ENCODE results near the gene DPP7.

Gene DPP7

GRCh38 chr9:137079401-137079787 is 35.1 kb downstream of the DPP7 start:
- H3K9me3 ChIP-seq (ENCODE audit: insufficient read depth, low read length), result no peaks in the 10 kb centered on the region
- TF ChIP-seq YY1 (IDR thresholded peaks at IDR 0.05; ENCODE audit: insufficient read depth, insufficient read length) (no peak), SUZ12 (IDR thresholded peaks at IDR 0.05; ENCODE audit: extremely low read depth, insufficient read depth, insufficient read length) (no peak), ZNF274 (IDR thresholded peaks at IDR 0.05; ENCODE audit: low read depth, low read length) (no peak)
- peaks cover 27% of the 10 kb centered on the region for H3K4me1 ChIP-seq (ENCODE audit: insufficient read depth, insufficient read length)

GRCh38 chr9:137078701-137079400 is 35.7 kb downstream of the DPP7 start:
- Histone ChIP-seq H3K9ac (ENCODE audit: insufficient read length, low read depth) (no peak overlapping the region), H3K36me3 (ENCODE audit: insufficient read depth, insufficient read length, low read length) (peaks cover 36% of the 10 kb centered on the region), H3K4me1 (ENCODE audit: insufficient read depth, insufficient read length) (peaks cover 26% of the 10 kb centered on the region), H3K27me3 (ENCODE audit: insufficient read depth, insufficient read length) (peaks cover 10% of the 10 kb centered on the region), H3K9me3 (ENCODE audit: insufficient read depth, low read length) (no peaks in the 10 kb centered on the region), H3K4me3 (ENCODE audit: insufficient read length, low read depth) (peak overlapping the region; percentile 78)
- DNase-seq (ENCODE audit: low read depth, low spot score), result no peak
- TF ChIP-seq YY1 (IDR thresholded peaks at IDR 0.05; ENCODE audit: insufficient read depth, insufficient read length) (no peak), SUZ12 (IDR thresholded peaks at IDR 0.05; ENCODE audit: extremely low read depth, insufficient read depth, insufficient read length) (no peak), ZNF274 (IDR thresholded peaks at IDR 0.05; ENCODE audit: low read depth, low read length) (no peak)

More at GRCh38 chr9:137079401-137079787, 35.1 kb downstream of the DPP7 start:
- Histone ChIP-seq H3K36me3 (ENCODE audit: insufficient read depth, insufficient read length, low read length) (peaks cover 36% of the 10 kb centered on the region), H3K27me3 (ENCODE audit: insufficient read depth, insufficient read length) (peaks cover 9% of the 10 kb centered on the region), H3K4me3 (ENCODE audit: insufficient read length, low read depth) (no peak overlapping the region), H3K9ac (ENCODE audit: insufficient read length, low read depth) (peak overlapping the region; percentile 9)
- DNase-seq (ENCODE audit: low read depth, low spot score), result no peak

GRCh38 chr9:137077758-137078693 is 36.5 kb downstream of the DPP7 start:
- H3K4me3 ChIP-seq (ENCODE audit: insufficient read length, low read depth), result peak overlapping the region; percentile 78
- DNase-seq (ENCODE audit: low read depth, low spot score), result no peak
- peaks cover 19% of the 10 kb centered on the region for H3K4me1 ChIP-seq (ENCODE audit: insufficient read depth, insufficient read length)
- H3K36me3 ChIP-seq (ENCODE audit: insufficient read depth, insufficient read length, low read length), result peaks cover 35% of the 10 kb centered on the region
- no peak for TF ChIP-seq ZNF274 (IDR thresholded peaks at IDR 0.05; ENCODE audit: low read depth, low read length)
- TF ChIP-seq YY1 (IDR thresholded peaks at IDR 0.05; ENCODE audit: insufficient read depth, insufficient read length), result no peak
- no peak for TF ChIP-seq SUZ12 (IDR thresholded peaks at IDR 0.05; ENCODE audit: extremely low read depth, insufficient read depth, insufficient read length)
- peaks cover 12% of the 10 kb centered on the region for H3K27me3 ChIP-seq (ENCODE audit: insufficient read depth, insufficient read length)
- H3K9ac ChIP-seq (ENCODE audit: insufficient read length, low read depth), result peak overlapping the region; percentile 90
- H3K9me3 ChIP-seq (ENCODE audit: insufficient read depth, low read length), result no peaks in the 10 kb centered on the region

GRCh38 chr9:137077010-137077747 is 37.4 kb downstream of the DPP7 start, which contains the start of gene UAP1L1:
UAP1L1 (plus strand) TSS chr9:137077517; CDS start chr9:137077533, 16 bp downstream.
- Histone ChIP-seq H3K36me3 (ENCODE audit: insufficient read depth, insufficient read length, low read length) (peaks cover 26% of the 10 kb centered on the region), H3K4me1 (ENCODE audit: insufficient read depth, insufficient read length) (peaks cover 12% of the 10 kb centered on the region), H3K4me3 (ENCODE audit: insufficient read length, low read depth) (peak within 1 kb of the TSS; percentile 78), H3K9me3 (ENCODE audit: insufficient read depth, low read length) (no peaks in the 10 kb centered on the region), H3K27me3 (ENCODE audit: insufficient read depth, insufficient read length) (peaks cover 12% of the 10 kb centered on the region), H3K9ac (ENCODE audit: insufficient read length, low read depth) (peak within 1 kb of the TSS; percentile 90)
- DNase-seq (ENCODE audit: low read depth, low spot score), result no peak
- TF ChIP-seq SUZ12 (IDR thresholded peaks at IDR 0.05; ENCODE audit: extremely low read depth, insufficient read depth, insufficient read length) (no peak), ZNF274 (IDR thresholded peaks at IDR 0.05; ENCODE audit: low read depth, low read length) (no peak), YY1 (IDR thresholded peaks at IDR 0.05; ENCODE audit: insufficient read depth, insufficient read length) (no peak)

GRCh38 chr9:137076636-137077009 is 37.9 kb downstream of the DPP7 start:
- peak overlapping the region; percentile 79 for H3K9ac ChIP-seq (ENCODE audit: insufficient read length, low read depth)
- H3K4me1 ChIP-seq (ENCODE audit: insufficient read depth, insufficient read length), result peaks cover 12% of the 10 kb centered on the region
- H3K9me3 ChIP-seq (ENCODE audit: insufficient read depth, low read length), result no peaks in the 10 kb centered on the region
- H3K36me3 ChIP-seq (ENCODE audit: insufficient read depth, insufficient read length, low read length), result peaks cover 20% of the 10 kb centered on the region
- DNase-seq (ENCODE audit: low read depth, low spot score), result no peak
- no peak for TF ChIP-seq ZNF274 (IDR thresholded peaks at IDR 0.05; ENCODE audit: low read depth, low read length)
- no peak for TF ChIP-seq SUZ12 (IDR thresholded peaks at IDR 0.05; ENCODE audit: extremely low read depth, insufficient read depth, insufficient read length)
- no peak for TF ChIP-seq YY1 (IDR thresholded peaks at IDR 0.05; ENCODE audit: insufficient read depth, insufficient read length)
- H3K27me3 ChIP-seq (ENCODE audit: insufficient read depth, insufficient read length), result peaks cover 12% of the 10 kb centered on the region
- H3K4me3 ChIP-seq (ENCODE audit: insufficient read length, low read depth), result peak overlapping the region; percentile 22

GRCh38 chr9:137075275-137075775 is 39.2 kb downstream of the DPP7 start:
- Histone ChIP-seq H3K27me3 (ENCODE audit: insufficient read depth, insufficient read length) (peaks cover 12% of the 10 kb centered on the region), H3K36me3 (ENCODE audit: insufficient read depth, insufficient read length, low read length) (peaks cover 13% of the 10 kb centered on the region), H3K9me3 (ENCODE audit: insufficient read depth, low read length) (no peaks in the 10 kb centered on the region), H3K4me3 (ENCODE audit: insufficient read length, low read depth) (no peak overlapping the region), H3K9ac (ENCODE audit: insufficient read length, low read depth) (no peak overlapping the region), H3K4me1 (ENCODE audit: insufficient read depth, insufficient read length) (peaks cover 20% of the 10 kb centered on the region)
- no peak for DNase-seq (ENCODE audit: low read depth, low spot score)
- TF ChIP-seq YY1 (IDR thresholded peaks at IDR 0.05; ENCODE audit: insufficient read depth, insufficient read length), result peak; percentile 26
- no peak for TF ChIP-seq SUZ12 (IDR thresholded peaks at IDR 0.05; ENCODE audit: extremely low read depth, insufficient read depth, insufficient read length)
